ENCODE results near the gene SCGB1D2.
A peak's percentile ranks its signal among the peaks of the same experiment; 100 is the strongest.

The SCGB1D2 gene

GRCh38 chr11:62236187-62236586, 5.9 kb upstream of the SCGB1D2 start:
- no peak overlapping the region for H3K4me3 ChIP-seq (ENCODE audit: low read length)
- TF ChIP-seq CTCF (conservative IDR thresholded peaks at IDR 0.05; ENCODE audit: low read depth, low read length) = no peak
- no peak for DNase-seq (ENCODE audit: low read depth)

- no peak for TF ChIP-seq CTCF (conservative IDR thresholded peaks at IDR 0.05; ENCODE audit: low read depth, low read length)
- H3K4me3 ChIP-seq (ENCODE audit: low read length) = no peak overlapping the region
- DNase-seq (ENCODE audit: low read depth) = no peak
Observed at GRCh38 chr11:62237499-62237898, 4.5 kb upstream of the SCGB1D2 start.

GRCh38 chr11:62238151-62238550, 3.9 kb upstream of the SCGB1D2 start:
- TF ChIP-seq CTCF (conservative IDR thresholded peaks at IDR 0.05; ENCODE audit: low read depth, low read length) = no peak
- no peak for DNase-seq (ENCODE audit: low read depth)
- H3K4me3 ChIP-seq (ENCODE audit: low read length) = no peak overlapping the region

- TF ChIP-seq CTCF (conservative IDR thresholded peaks at IDR 0.05; ENCODE audit: low read depth, low read length) = no peak
- no peak for DNase-seq (ENCODE audit: low read depth)
- no peak overlapping the region for H3K4me3 ChIP-seq (ENCODE audit: low read length)
Observed at GRCh38 chr11:62241095-62241494, 944 bp upstream of the SCGB1D2 start.

- no peak overlapping the region for H3K4me3 ChIP-seq (ENCODE audit: low read length)
- TF ChIP-seq CTCF (conservative IDR thresholded peaks at IDR 0.05; ENCODE audit: low read depth, low read length) = peak; percentile 46
- DNase-seq (ENCODE audit: low read depth) = no peak
Observed at GRCh38 chr11:62245271-62245753, 3.3 kb downstream of the SCGB1D2 start.

GRCh38 chr11:62251698-62252097, 9.7 kb downstream of the SCGB1D2 start:
- no peak for DNase-seq (ENCODE audit: low read depth)
- no peak overlapping the region for H3K4me3 ChIP-seq (ENCODE audit: low read length)
- no peak for TF ChIP-seq CTCF (conservative IDR thresholded peaks at IDR 0.05; ENCODE audit: low read depth, low read length)

GRCh38 chr11:62253999-62254542, 12.0 kb downstream of the SCGB1D2 start:
- no peak overlapping the region for H3K4me3 ChIP-seq (ENCODE audit: low read length)
- DNase-seq (ENCODE audit: low read depth) = no peak
- no peak for TF ChIP-seq CTCF (conservative IDR thresholded peaks at IDR 0.05; ENCODE audit: low read depth, low read length)

Measured in retinal pigment epithelial cell (primary cell).